IPS-20b (cell line): Measurements from ENCODE around the gene TMEM119.

ENCODE experiments used
- H3K27ac ChIP-seq: one replicate; pipeline ENCODE4 v1.5.1; 2013; ENCODE audit warnings: low read length
- H3K27me3 ChIP-seq: 2 replicates; pipeline ENCODE4 v1.6.1; 2013; ENCODE audit warnings: mild to moderate bottlenecking, low read length, inconsistent platforms; ENCODE audit not compliant: insufficient read depth
- H3K36me3 ChIP-seq: 2 replicates; pipeline ENCODE4 v1.6.1; 2013; ENCODE audit warnings: low read depth, mild to moderate bottlenecking, inconsistent platforms, low read length, moderate library complexity; ENCODE audit not compliant: insufficient read depth
- H3K4me1 ChIP-seq: 2 replicates; pipeline ENCODE4 v1.6.1; 2013; ENCODE audit warnings: mild to moderate bottlenecking, control low read depth, inconsistent platforms, low read length, moderate library complexity; ENCODE audit not compliant: insufficient read depth
- H3K4me3 ChIP-seq: 2 replicates; pipeline ENCODE4 v1.5.1; 2013; ENCODE audit warnings: mild to moderate bottlenecking, low read length, inconsistent platforms
- H3K9ac ChIP-seq: 2 replicates; pipeline ENCODE4 v1.6.1; 2013; ENCODE audit warnings: low read depth, mild to moderate bottlenecking, inconsistent platforms, low read length, moderate library complexity
- H3K9me3 ChIP-seq: 2 replicates; pipeline ENCODE4 v1.6.1; 2013; ENCODE audit warnings: mild to moderate bottlenecking, low read depth, low read length, inconsistent platforms; ENCODE audit not compliant: insufficient read depth

The TMEM119 gene

GRCh38 chr12:108611884-108612415 is 14.1 kb upstream of the TMEM119 start:
- Histone ChIP-seq H3K4me3 (no peak overlapping the region), H3K27ac (no peak overlapping the region), H3K4me1 (no peaks in the 10 kb centered on the region; the same call in 1 of the 2 replicates), H3K36me3 (no peaks in the 10 kb centered on the region), H3K9me3 (no peaks in the 10 kb centered on the region; the same call in 1 of the 2 replicates), H3K27me3 (no peaks in the 10 kb centered on the region), H3K9ac (no peak overlapping the region)

- Histone ChIP-seq H3K27ac (no peak overlapping the region), H3K4me1 (no peaks in the 10 kb centered on the region; the same call in 1 of the 2 replicates), H3K9ac (no peak overlapping the region), H3K36me3 (no peaks in the 10 kb centered on the region), H3K9me3 (no peaks in the 10 kb centered on the region; the same call in 1 of the 2 replicates), H3K27me3 (no peaks in the 10 kb centered on the region), H3K4me3 (no peak overlapping the region)
Observed at GRCh38 chr12:108610856-108611605, 13.1 kb upstream of the TMEM119 start.

- Histone ChIP-seq H3K4me3 (no peak overlapping the region), H3K9ac (no peak overlapping the region), H3K9me3 (no peaks in the 10 kb centered on the region), H3K4me1 (no peaks in the 10 kb centered on the region; the same call in 1 of the 2 replicates), H3K36me3 (no peaks in the 10 kb centered on the region), H3K27me3 (no peaks in the 10 kb centered on the region), H3K27ac (no peak overlapping the region)
Observed at GRCh38 chr12:108610336-108610815, 12.5 kb upstream of the TMEM119 start.

GRCh38 chr12:108609537-108610335 is 11.9 kb upstream of the TMEM119 start:
- H3K9me3 ChIP-seq, result no peaks in the 10 kb centered on the region
- no peaks in the 10 kb centered on the region; the same call in 1 of the 2 replicates for H3K4me1 ChIP-seq
- no peak overlapping the region for H3K4me3 ChIP-seq
- no peaks in the 10 kb centered on the region for H3K27me3 ChIP-seq
- H3K9ac ChIP-seq, result no peak overlapping the region
- no peaks in the 10 kb centered on the region for H3K36me3 ChIP-seq
- no peak overlapping the region for H3K27ac ChIP-seq

- H3K9ac ChIP-seq, result no peak overlapping the region
- H3K27ac ChIP-seq, result no peak overlapping the region
- H3K9me3 ChIP-seq, result no peaks in the 10 kb centered on the region
Observed at GRCh38 chr12:108608616-108609015, 10.7 kb upstream of the TMEM119 start.

GRCh38 chr12:108607981-108608600 is 10.2 kb upstream of the TMEM119 start:
- no peaks in the 10 kb centered on the region for H3K27me3 ChIP-seq
- no peak overlapping the region for H3K27ac ChIP-seq
- H3K9me3 ChIP-seq, result no peaks in the 10 kb centered on the region
- no peak overlapping the region for H3K4me3 ChIP-seq
- no peaks in the 10 kb centered on the region; the same call in 1 of the 2 replicates for H3K4me1 ChIP-seq
- no peak overlapping the region for H3K9ac ChIP-seq
- H3K36me3 ChIP-seq, result no peaks in the 10 kb centered on the region

More at GRCh38 chr12:108608616-108609015, 10.7 kb upstream of the TMEM119 start:
- Histone ChIP-seq H3K4me3 (no peak overlapping the region), H3K4me1 (no peaks in the 10 kb centered on the region; the same call in 1 of the 2 replicates), H3K36me3 (no peaks in the 10 kb centered on the region), H3K27me3 (no peaks in the 10 kb centered on the region)

GRCh38 chr12:108606492-108606891 is 8.6 kb upstream of the TMEM119 start:
- Histone ChIP-seq H3K27me3 (no peaks in the 10 kb centered on the region), H3K4me1 (no peaks in the 10 kb centered on the region; the same call in 1 of the 2 replicates), H3K9ac (no peak overlapping the region), H3K9me3 (no peaks in the 10 kb centered on the region), H3K36me3 (no peaks in the 10 kb centered on the region), H3K27ac (no peak overlapping the region), H3K4me3 (no peak overlapping the region)

GRCh38 chr12:108605690-108606406 is 8.0 kb upstream of the TMEM119 start:
- no peaks in the 10 kb centered on the region; the same call in 1 of the 2 replicates for H3K4me1 ChIP-seq
- no peaks in the 10 kb centered on the region for H3K9me3 ChIP-seq
- H3K4me3 ChIP-seq, result no peak overlapping the region
- H3K9ac ChIP-seq, result no peak overlapping the region
- H3K36me3 ChIP-seq, result no peaks in the 10 kb centered on the region
- H3K27ac ChIP-seq, result no peak overlapping the region
- H3K27me3 ChIP-seq, result no peaks in the 10 kb centered on the region

- Histone ChIP-seq H3K4me1 (no peaks in the 10 kb centered on the region; the same call in 1 of the 2 replicates), H3K36me3 (no peaks in the 10 kb centered on the region), H3K27ac (no peak overlapping the region), H3K4me3 (no peak overlapping the region), H3K9ac (no peak overlapping the region), H3K27me3 (no peaks in the 10 kb centered on the region), H3K9me3 (no peaks in the 10 kb centered on the region)
Observed at GRCh38 chr12:108605000-108605689, 7.3 kb upstream of the TMEM119 start.

GRCh38 chr12:108604208-108604941 is 6.5 kb upstream of the TMEM119 start:
- Histone ChIP-seq H3K27me3 (no peaks in the 10 kb centered on the region), H3K27ac (no peak overlapping the region), H3K4me1 (no peaks in the 10 kb centered on the region; the same call in 1 of the 2 replicates)

More at GRCh38 chr12:108604208-108604941, 6.5 kb upstream of the TMEM119 start:
- Histone ChIP-seq H3K9me3 (no peaks in the 10 kb centered on the region), H3K36me3 (no peaks in the 10 kb centered on the region), H3K9ac (no peak overlapping the region), H3K4me3 (no peak overlapping the region)
